Hepatocyte (in vitro differentiated cells): ENCODE data around the gene GPSM3. TPM values are rescaled to one million over a fixed set of nuclear protein-coding genes. Genes with fewer than 3 reads are reported as not detected.
A peak's percentile ranks its signal among the peaks of the same experiment; 100 is the strongest.

Source experiments
- DNase-seq: peaks from one replicate; pipeline ENCODE4 v3.0.0-alpha.2; 2016; ENCODE audit warnings: low spot score
- H2AFZ ChIP-seq: fragments of 200-600 bp; sonication (generic); 2 replicates; pipeline ENCODE4 v1.6.0; 2016; ENCODE audit warnings: antibody characterized with exemption, mild to moderate bottlenecking
- H3K27ac ChIP-seq: fragments of 200-600 bp; sonication (generic); 2 replicates; pipeline ENCODE4 v1.5.1; 2016; ENCODE audit warnings: mild to moderate bottlenecking
- H3K27me3 ChIP-seq: fragments of 200-600 bp; sonication (generic); 2 replicates; pipeline ENCODE4 v1.6.1; 2016
- H3K36me3 ChIP-seq: fragments of 200-600 bp; sonication (generic); replicated peaks from 2 replicates; pipeline ENCODE4 v1.5.1; 2016; ENCODE audit warnings: low read depth; ENCODE audit not compliant: insufficient read depth
- H3K4me1 ChIP-seq: fragments of 200-600 bp; sonication (generic); 2 replicates; pipeline ENCODE4 v1.5.1; 2016; ENCODE audit warnings: mild to moderate bottlenecking, moderate library complexity; ENCODE audit not compliant: insufficient read depth
- H3K4me2 ChIP-seq: fragments of 200-600 bp; sonication (generic); 2 replicates; pipeline ENCODE4 v1.6.0; 2016
- H3K4me3 ChIP-seq: fragments of 200-600 bp; sonication (generic); 2 replicates; pipeline ENCODE4 v1.5.1; 2016; ENCODE audit warnings: mild to moderate bottlenecking
- H3K79me2 ChIP-seq: fragments of 200-600 bp; sonication (generic); 2 replicates; pipeline ENCODE4 v1.6.0; 2017; ENCODE audit warnings: mild to moderate bottlenecking
- H3K9me2 ChIP-seq: fragments of 200-600 bp; sonication (generic); replicated peaks from 2 replicates; pipeline ENCODE4 v1.6.0; 2017; ENCODE audit warnings: mild to moderate bottlenecking; ENCODE audit not compliant: insufficient read depth
- H3K9me3 ChIP-seq: fragments of 200-600 bp; sonication (generic); 2 replicates; pipeline ENCODE4 v1.5.1; 2016; ENCODE audit warnings: low read depth, mild to moderate bottlenecking
- H4K20me1 ChIP-seq: fragments of 200-600 bp; sonication (generic); 2 replicates; pipeline ENCODE4 v1.6.0; 2016; ENCODE audit warnings: mild to moderate bottlenecking; ENCODE audit not compliant: insufficient read depth, poor library complexity, severe bottlenecking
- CTCF ChIP-seq: fragments of 200-600 bp; sonication (generic); IDR thresholded peaks from 2 replicates; pipeline ENCODE4 v1.5.1; 2016; ENCODE audit warnings: antibody characterized with exemption, mild to moderate bottlenecking; ENCODE audit not compliant: poor library complexity
- EZH2 ChIP-seq: fragments of 200-600 bp; sonication (generic); IDR thresholded peaks from 2 replicates; pipeline ENCODE4 v1.6.1; 2016; ENCODE audit warnings: antibody characterized with exemption, mild to moderate bottlenecking, borderline replicate concordance
- EZH2phosphoT487 ChIP-seq: fragments of 200-600 bp; sonication (generic); IDR thresholded peaks from one replicate; pipeline ENCODE4 v1.6.1; 2018; ENCODE audit warnings: antibody characterized with exemption, mild to moderate bottlenecking, low read depth, moderate library complexity; ENCODE audit not compliant: unreplicated experiment, severe bottlenecking
- WGBS: methylation state at CpG from one replicate; pipeline ENCODE4 v1.1.6; 2016; ENCODE audit warnings: low lambda C conversion rate; ENCODE audit errors: missing lambda C conversion rate; 5-methylcytosine and 5-hydroxymethylcytosine counted together
- polyA plus RNA-seq: library from polyadenylated mRNA; unstranded; fragments of >200 nt; fragmentation: Nextera tagmentation; extraction: Ambion mirVana; gene quantifications from 2 replicates; pipeline ENCODE4 v1.2.1, GENCODE V29; 2016
- total RNA-seq: library from RNA; depleted of rRNA; stranded (reverse); fragments of >200 nt; gene quantifications from 2 replicates; pipeline ENCODE4 v1.2.3, GENCODE V29; 2014

GPSM3 gene
- total and polyA plus RNA-seq, 2 experiments from 2014 or later, result 3.4 to 4.3 TPM

GRCh38 chr6:32173051-32173727 lies 19.3 kb downstream of the GPSM3 start:
- Histone ChIP-seq H3K9me3 (no peaks in the 10 kb centered on the region), H3K9me2 (no peaks in the 10 kb centered on the region), H3K27me3 (no peaks in the 10 kb centered on the region), H3K79me2 (peaks cover 44% of the 10 kb centered on the region), H3K4me1 (peaks cover 10% of the 10 kb centered on the region), H4K20me1 (no peaks in the 10 kb centered on the region), H3K4me2 (peak overlapping the region; percentile 83), H3K4me3 (no peak overlapping the region), H2AFZ (no peak overlapping the region), H3K36me3 (no peaks in the 10 kb centered on the region), H3K27ac (peak overlapping the region; percentile 25)
- TF ChIP-seq EZH2, result no peak
- no peak for TF ChIP-seq CTCF
- TF ChIP-seq EZH2phosphoT487, result no peak
- DNase-seq, result no peak
- WGBS, result 81% methylated on average over 4 of the region's 4 CpGs

GRCh38 chr6:32171234-32171633 lies 21.2 kb downstream of the GPSM3 start:
- no peaks in the 10 kb centered on the region for H3K9me2 ChIP-seq
- no peaks in the 10 kb centered on the region for H3K27me3 ChIP-seq
- H2AFZ ChIP-seq, result no peak overlapping the region
- H3K9me3 ChIP-seq, result no peaks in the 10 kb centered on the region
- WGBS, result 98% methylated on average over 6 of the region's 6 CpGs
- no peaks in the 10 kb centered on the region for H3K36me3 ChIP-seq
- peaks cover 44% of the 10 kb centered on the region for H3K79me2 ChIP-seq
- TF ChIP-seq EZH2, result no peak
- TF ChIP-seq CTCF, result no peak
- no peak for TF ChIP-seq EZH2phosphoT487
- H4K20me1 ChIP-seq, result no peaks in the 10 kb centered on the region
- no peak for DNase-seq
- no peak overlapping the region for H3K27ac ChIP-seq
- peaks cover 12% of the 10 kb centered on the region for H3K4me1 ChIP-seq
- H3K4me2 ChIP-seq, result no peak overlapping the region
- H3K4me3 ChIP-seq, result no peak overlapping the region

GRCh38 chr6:32170294-32170693 lies 22.1 kb downstream of the GPSM3 start:
- no peaks in the 10 kb centered on the region for H3K9me2 ChIP-seq
- H3K27me3 ChIP-seq, result no peaks in the 10 kb centered on the region
- H3K4me1 ChIP-seq, result peaks cover 12% of the 10 kb centered on the region
- DNase-seq, result no peak
- no peaks in the 10 kb centered on the region for H3K9me3 ChIP-seq
- no peaks in the 10 kb centered on the region for H3K36me3 ChIP-seq
- no peak overlapping the region for H2AFZ ChIP-seq
- peaks cover 39% of the 10 kb centered on the region for H3K79me2 ChIP-seq
- H4K20me1 ChIP-seq, result no peaks in the 10 kb centered on the region
- no peak overlapping the region for H3K27ac ChIP-seq
- TF ChIP-seq CTCF, result no peak
- TF ChIP-seq EZH2, result no peak
- TF ChIP-seq EZH2phosphoT487, result no peak
- H3K4me3 ChIP-seq, result no peak overlapping the region
- 94% methylated on average over 11 of the region's 11 CpGs for WGBS
- H3K4me2 ChIP-seq, result no peak overlapping the region
